WTC11 (cell line): ENCODE data around the gene KLHL22. TPM values are rescaled to one million over a fixed set of nuclear protein-coding genes. Genes with fewer than 3 reads are reported as not detected.
"Not testable (repeated sequence)": the region's sequence is repeated elsewhere in the genome, so short reads cannot be mapped to it uniquely, and the experiment has no call there.

ENCODE experiments used
- ATAC-seq: fragments of 200-7000 bp; cut with Tn5 transposase; 2 replicates; pipeline ENCODE4 v1.10.0; 2021; ENCODE audit warnings: mild to moderate bottlenecking, moderate library complexity
- CTCF ChIA-PET: fragments of 300-600 bp; sonication (Branson Sonifier 250); formaldehyde crosslinking; loops from one replicate; lab custom pipeline; 2021; ENCODE audit warnings: antibody characterized with exemption; lab: Charles Lee
- POLR2A ChIA-PET: fragments of 350-600 bp; sonication (Branson Sonifier 250); formaldehyde crosslinking; loops from one replicate; lab custom pipeline; 2021; ENCODE audit warnings: antibody characterized with exemption; lab: Charles Lee
- DNase-seq: peaks from one replicate; pipeline ENCODE4 v3.0.0; 2021; ENCODE audit warnings: low spot score
- H3K27ac Mint-ChIP-seq: 2 replicates; pipeline ENCODE4 v1.8.0; 2021; ENCODE audit warnings: mixed read lengths
- H3K27me3 Mint-ChIP-seq: 2 replicates; pipeline ENCODE4 v1.8.0; 2021; ENCODE audit warnings: low read depth, mild to moderate bottlenecking, moderate library complexity, mixed read lengths
- H3K36me3 Mint-ChIP-seq: 2 replicates; pipeline ENCODE4 v1.8.0; 2021; ENCODE audit warnings: mixed read lengths
- H3K4me1 Mint-ChIP-seq: 2 replicates; pipeline ENCODE4 v1.8.0; 2022; ENCODE audit warnings: mixed read lengths
- H3K4me3 Mint-ChIP-seq: 2 replicates; pipeline ENCODE4 v1.8.0; 2021; ENCODE audit warnings: mild to moderate bottlenecking, moderate library complexity, mixed read lengths
- H3K9me3 Mint-ChIP-seq: 2 replicates; pipeline ENCODE4 v1.8.0; 2021; ENCODE audit warnings: mixed read lengths
- ATF1 ChIP-seq: sonication (generic); formaldehyde crosslinking; IDR thresholded peaks from 2 replicates; pipeline ENCODE4 v1.8.1; 2023; ENCODE audit warnings: mild to moderate bottlenecking, moderate library complexity, missing genetic modification reagents
- CREM ChIP-seq: sonication (generic); formaldehyde crosslinking; IDR thresholded peaks from 2 replicates; pipeline ENCODE4 v1.8.1; 2022; ENCODE audit warnings: mild to moderate bottlenecking, missing genetic modification reagents, moderate library complexity
- EMX1 ChIP-seq: fragments of 250-450 bp; sonication (Bioruptor Pico); IDR thresholded peaks from 2 replicates; pipeline ENCODE4 v1.8.0; 2021; ENCODE audit warnings: mild to moderate bottlenecking
- FOXK1 ChIP-seq: sonication (generic); formaldehyde crosslinking; IDR thresholded peaks from 2 replicates; pipeline ENCODE4 v1.8.0; 2022; ENCODE audit warnings: mild to moderate bottlenecking, moderate library complexity, missing genetic modification reagents
- GRHL2 ChIP-seq: fragments of 250-450 bp; sonication (Bioruptor Pico); IDR thresholded peaks from 2 replicates; pipeline ENCODE4 v1.8.0; 2022; ENCODE audit warnings: mild to moderate bottlenecking, moderate library complexity; ENCODE audit not compliant: insufficient replicate concordance, severe bottlenecking
- HMGA2 ChIP-seq: fragments of 250-450 bp; sonication (Bioruptor Pico); IDR thresholded peaks from 2 replicates; pipeline ENCODE4 v1.4.0; 2021; ENCODE audit warnings: mild to moderate bottlenecking, moderate library complexity
- NFYB ChIP-seq: sonication (generic); formaldehyde crosslinking; conservative IDR thresholded peaks from 2 replicates; pipeline ENCODE4 v1.8.0; 2022; ENCODE audit warnings: low read depth, missing genetic modification reagents
- NR3C1 ChIP-seq: sonication (generic); formaldehyde crosslinking; conservative IDR thresholded peaks from 2 replicates; pipeline ENCODE4 v1.8.1; 2023; ENCODE audit warnings: low read depth, mild to moderate bottlenecking, missing genetic modification reagents
- RORB ChIP-seq: fragments of 250-450 bp; sonication (Bioruptor Pico); IDR thresholded peaks from 2 replicates; pipeline ENCODE4 v1.9.0; 2021; ENCODE audit warnings: mild to moderate bottlenecking
- SMAD3 ChIP-seq: sonication (generic); formaldehyde crosslinking; IDR thresholded peaks from 2 replicates; pipeline ENCODE4 v1.8.0; 2022; ENCODE audit warnings: missing genetic modification reagents, mild to moderate bottlenecking, borderline replicate concordance
- SMAD4 ChIP-seq: sonication (generic); formaldehyde crosslinking; IDR thresholded peaks from 2 replicates; pipeline ENCODE4 v1.8.0; 2022; ENCODE audit warnings: mild to moderate bottlenecking, missing genetic modification reagents
- TEAD4 ChIP-seq: sonication (generic); formaldehyde crosslinking; IDR thresholded peaks from 2 replicates; pipeline ENCODE4 v1.8.0; 2022; ENCODE audit warnings: mild to moderate bottlenecking, missing genetic modification reagents
- ZBTB21 ChIP-seq: sonication (generic); formaldehyde crosslinking; IDR thresholded peaks from 2 replicates; pipeline ENCODE4 v1.8.1; 2023; ENCODE audit warnings: mild to moderate bottlenecking, missing genetic modification reagents, borderline replicate concordance
- ZMAT4 ChIP-seq: fragments of 250-450 bp; sonication (Bioruptor Pico); IDR thresholded peaks from 2 replicates; pipeline ENCODE4 v1.9.0; 2021; ENCODE audit warnings: mild to moderate bottlenecking
- ZSCAN18 ChIP-seq: fragments of 250-450 bp; sonication (Bioruptor Pico); IDR thresholded peaks from 2 replicates; pipeline ENCODE4 v2.1.2; 2022; ENCODE audit warnings: mild to moderate bottlenecking, moderate library complexity
- total RNA-seq: library from RNA; stranded (reverse); gene quantifications from 3 replicates; pipeline ENCODE4 v1.2.3, GENCODE V29; 2021
- TF ChIP-seq, protein P1 (sequence below): sonication (generic); formaldehyde crosslinking; IDR thresholded peaks from 2 replicates; pipeline ENCODE4 v1.8.1; 2022; ENCODE audit warnings: mild to moderate bottlenecking, moderate library complexity, missing genetic modification reagents
- TF ChIP-seq, protein P2 (sequence below): sonication (generic); formaldehyde crosslinking; IDR thresholded peaks from 2 replicates; pipeline ENCODE4 v1.8.0; 2023; ENCODE audit warnings: missing genetic modification reagents
- TF ChIP-seq, protein P3 (sequence below): sonication (generic); formaldehyde crosslinking; IDR thresholded peaks from 2 replicates; pipeline ENCODE4 v1.8.1; 2022; ENCODE audit warnings: missing genetic modification reagents, borderline replicate concordance
- TF ChIP-seq, protein P4 (sequence below): sonication (generic); formaldehyde crosslinking; IDR thresholded peaks from 2 replicates; pipeline ENCODE4 v1.8.1; 2023; ENCODE audit warnings: mild to moderate bottlenecking, missing genetic modification reagents, borderline replicate concordance

Gene KLHL22
- total RNA-seq, 1 experiment from 2014 or later: 15.7 TPM

- TF ChIP-seq NR3C1 (CRISPR knock-in tag) (no peak), ZMAT4 (CRISPR knock-in tag) (no peak), ZSCAN18 (CRISPR knock-in tag) (no peak), SMAD4 (no peak), EMX1 (CRISPR knock-in tag) (no peak), ATF1 (CRISPR knock-in tag) (no peak)
- TF ChIP-seq, protein P1, sequence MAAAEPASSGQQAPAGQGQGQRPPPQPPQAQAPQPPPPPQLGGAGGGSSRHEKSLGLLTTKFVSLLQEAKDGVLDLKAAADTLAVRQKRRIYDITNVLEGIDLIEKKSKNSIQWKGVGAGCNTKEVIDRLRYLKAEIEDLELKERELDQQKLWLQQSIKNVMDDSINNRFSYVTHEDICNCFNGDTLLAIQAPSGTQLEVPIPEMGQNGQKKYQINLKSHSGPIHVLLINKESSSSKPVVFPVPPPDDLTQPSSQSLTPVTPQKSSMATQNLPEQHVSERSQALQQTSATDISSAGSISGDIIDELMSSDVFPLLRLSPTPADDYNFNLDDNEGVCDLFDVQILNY (CRISPR knock-in tag): no peak
- TF ChIP-seq, protein P2, sequence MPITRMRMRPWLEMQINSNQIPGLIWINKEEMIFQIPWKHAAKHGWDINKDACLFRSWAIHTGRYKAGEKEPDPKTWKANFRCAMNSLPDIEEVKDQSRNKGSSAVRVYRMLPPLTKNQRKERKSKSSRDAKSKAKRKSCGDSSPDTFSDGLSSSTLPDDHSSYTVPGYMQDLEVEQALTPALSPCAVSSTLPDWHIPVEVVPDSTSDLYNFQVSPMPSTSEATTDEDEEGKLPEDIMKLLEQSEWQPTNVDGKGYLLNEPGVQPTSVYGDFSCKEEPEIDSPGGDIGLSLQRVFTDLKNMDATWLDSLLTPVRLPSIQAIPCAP (CRISPR knock-in tag): no peak
Measured at GRCh38 chr22:20451920-20452319, 43.7 kb downstream of the KLHL22 start (continued).

GRCh38 chr22:20451129-20451778 is 44.3 kb downstream of the KLHL22 start:
- H3K9me3 Mint-ChIP-seq, H3K27me3 Mint-ChIP-seq, H3K4me1 Mint-ChIP-seq, ATAC-seq, H3K4me3 Mint-ChIP-seq, DNase-seq, H3K27ac Mint-ChIP-seq, CTCF ChIA-PET, POLR2A ChIA-PET, H3K36me3 Mint-ChIP-seq: not testable (repeated sequence)

- peaks cover under 1% of the 10 kb centered on the region; the same call in 1 of the 2 replicates for H3K4me1 Mint-ChIP-seq
- no peaks in the 10 kb centered on the region for H3K36me3 Mint-ChIP-seq
- POLR2A ChIA-PET: no interaction called here
- no peaks in the 10 kb centered on the region; the same call in 1 of the 2 replicates for H3K27me3 Mint-ChIP-seq
- DNase-seq (no peak), ATAC-seq (no peak)
- no peak overlapping the region for H3K4me3 Mint-ChIP-seq
- CTCF ChIA-PET: interaction anchor here (0.6 kb wide), 1 partner anchor 32 kb away, joined by 3 read pairs; no protein-coding TSS in a partner anchor
- TF ChIP-seq RORB (CRISPR knock-in tag) (no peak), GRHL2 (CRISPR knock-in tag) (no peak), ZBTB21 (CRISPR knock-in tag) (no peak), ATF1 (CRISPR knock-in tag) (no peak), FOXK1 (CRISPR knock-in tag) (no peak)
- TF ChIP-seq, protein P3, sequence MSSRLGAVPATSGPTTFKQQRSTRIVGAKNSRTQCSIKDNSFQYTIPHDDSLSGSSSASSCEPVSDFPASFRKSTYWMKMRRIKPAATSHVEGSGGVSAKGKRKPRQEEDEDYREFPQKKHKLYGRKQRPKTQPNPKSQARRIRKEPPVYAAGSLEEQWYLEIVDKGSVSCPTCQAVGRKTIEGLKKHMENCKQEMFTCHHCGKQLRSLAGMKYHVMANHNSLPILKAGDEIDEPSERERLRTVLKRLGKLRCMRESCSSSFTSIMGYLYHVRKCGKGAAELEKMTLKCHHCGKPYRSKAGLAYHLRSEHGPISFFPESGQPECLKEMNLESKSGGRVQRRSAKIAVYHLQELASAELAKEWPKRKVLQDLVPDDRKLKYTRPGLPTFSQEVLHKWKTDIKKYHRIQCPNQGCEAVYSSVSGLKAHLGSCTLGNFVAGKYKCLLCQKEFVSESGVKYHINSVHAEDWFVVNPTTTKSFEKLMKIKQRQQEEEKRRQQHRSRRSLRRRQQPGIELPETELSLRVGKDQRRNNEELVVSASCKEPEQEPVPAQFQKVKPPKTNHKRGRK (CRISPR knock-in tag): no peak
- H3K9me3 Mint-ChIP-seq: no peaks in the 10 kb centered on the region
- H3K27ac Mint-ChIP-seq: no peak overlapping the region
Measured at GRCh38 chr22:20450551-20450906, 45.1 kb downstream of the KLHL22 start.

GRCh38 chr22:20449819-20450550 is 45.6 kb downstream of the KLHL22 start:
- DNase-seq: no peak
- CTCF ChIA-PET: interaction anchor here (0.6 to 2.0 kb wide), 4 partner anchors 11 to 32 kb away, joined by 3 to 5 read pairs (median 4); no protein-coding TSS in a partner anchor
- TF ChIP-seq TEAD4: no peak
- no peak for TF ChIP-seq HMGA2 (CRISPR knock-in tag)
- no peak for TF ChIP-seq NFYB (CRISPR knock-in tag)
- TF ChIP-seq CREM: no peak
- TF ChIP-seq, protein P4, sequence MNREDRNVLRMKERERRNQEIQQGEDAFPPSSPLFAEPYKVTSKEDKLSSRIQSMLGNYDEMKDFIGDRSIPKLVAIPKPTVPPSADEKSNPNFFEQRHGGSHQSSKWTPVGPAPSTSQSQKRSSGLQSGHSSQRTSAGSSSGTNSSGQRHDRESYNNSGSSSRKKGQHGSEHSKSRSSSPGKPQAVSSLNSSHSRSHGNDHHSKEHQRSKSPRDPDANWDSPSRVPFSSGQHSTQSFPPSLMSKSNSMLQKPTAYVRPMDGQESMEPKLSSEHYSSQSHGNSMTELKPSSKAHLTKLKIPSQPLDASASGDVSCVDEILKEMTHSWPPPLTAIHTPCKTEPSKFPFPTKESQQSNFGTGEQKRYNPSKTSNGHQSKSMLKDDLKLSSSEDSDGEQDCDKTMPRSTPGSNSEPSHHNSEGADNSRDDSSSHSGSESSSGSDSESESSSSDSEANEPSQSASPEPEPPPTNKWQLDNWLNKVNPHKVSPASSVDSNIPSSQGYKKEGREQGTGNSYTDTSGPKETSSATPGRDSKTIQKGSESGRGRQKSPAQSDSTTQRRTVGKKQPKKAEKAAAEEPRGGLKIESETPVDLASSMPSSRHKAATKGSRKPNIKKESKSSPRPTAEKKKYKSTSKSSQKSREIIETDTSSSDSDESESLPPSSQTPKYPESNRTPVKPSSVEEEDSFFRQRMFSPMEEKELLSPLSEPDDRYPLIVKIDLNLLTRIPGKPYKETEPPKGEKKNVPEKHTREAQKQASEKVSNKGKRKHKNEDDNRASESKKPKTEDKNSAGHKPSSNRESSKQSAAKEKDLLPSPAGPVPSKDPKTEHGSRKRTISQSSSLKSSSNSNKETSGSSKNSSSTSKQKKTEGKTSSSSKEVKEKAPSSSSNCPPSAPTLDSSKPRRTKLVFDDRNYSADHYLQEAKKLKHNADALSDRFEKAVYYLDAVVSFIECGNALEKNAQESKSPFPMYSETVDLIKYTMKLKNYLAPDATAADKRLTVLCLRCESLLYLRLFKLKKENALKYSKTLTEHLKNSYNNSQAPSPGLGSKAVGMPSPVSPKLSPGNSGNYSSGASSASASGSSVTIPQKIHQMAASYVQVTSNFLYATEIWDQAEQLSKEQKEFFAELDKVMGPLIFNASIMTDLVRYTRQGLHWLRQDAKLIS (CRISPR knock-in tag): no peak
- TF ChIP-seq SMAD3 (CRISPR knock-in tag): no peak
- TF ChIP-seq GRHL2 (CRISPR knock-in tag): no peak

More at GRCh38 chr22:20449819-20450550, 45.6 kb downstream of the KLHL22 start:
- POLR2A ChIA-PET: no interaction called here
- Mint-ChIP-seq H3K36me3 (no peaks in the 10 kb centered on the region), H3K4me3 (no peak overlapping the region), H3K27ac (no peak overlapping the region), H3K9me3 (no peaks in the 10 kb centered on the region), H3K4me1 (no peaks in the 10 kb centered on the region), H3K27me3 (no peaks in the 10 kb centered on the region; the same call in 1 of the 2 replicates)
- 0 out of 2 replicates have a peak, but pooled peaks have one; percentile 26 for ATAC-seq
